Activated T-helper 17 cell treated with anti-CD3 and anti-CD28 coated beads, Interleukin-2, amount 50 U/mL, for 72 hours (primary cell): ENCODE data around the gene RNF213. TPM values are rescaled to one million over a fixed set of nuclear protein-coding genes. Genes with fewer than 3 reads are reported as not detected.
A peak's percentile ranks its signal among the peaks of the same experiment; 100 is the strongest.

Experiments used
- ATAC-seq: fragments of 150-1000 bp; cut with Tn5 transposase; replicated peaks from 2 replicates; pipeline ENCODE4 v1.10.0; 2021; ENCODE audit warnings: mild to moderate bottlenecking, moderate library complexity
- H3K27ac Mint-ChIP-seq: one replicate; pipeline ENCODE4 v1.8.0; 2022; ENCODE audit warnings: mixed read lengths
- H3K27me3 Mint-ChIP-seq: one replicate; pipeline ENCODE4 v1.8.0; 2022; ENCODE audit warnings: mixed read lengths
- H3K36me3 Mint-ChIP-seq: one replicate; pipeline ENCODE4 v1.8.0; 2022; ENCODE audit warnings: low read depth, mild to moderate bottlenecking, mixed read lengths
- H3K4me1 Mint-ChIP-seq: one replicate; pipeline ENCODE4 v1.8.0; 2022; ENCODE audit warnings: mixed read lengths
- H3K4me3 Mint-ChIP-seq: one replicate; pipeline ENCODE4 v1.8.0; 2022; ENCODE audit warnings: mild to moderate bottlenecking, mixed read lengths
- H3K9me3 Mint-ChIP-seq: one replicate; pipeline ENCODE4 v1.8.0; 2022; ENCODE audit warnings: mixed read lengths
- total RNA-seq, 2 donors: library from RNA; stranded (reverse); gene quantifications; one replicate each; pipeline ENCODE4 v1.2.3, GENCODE V29; 2022

The RNF213 gene
- total RNA-seq, 2 donors from 2014 or later, result 1,022 to 1,405 TPM

GRCh38 chr17:80364091-80364691, 103.5 kb downstream of the RNF213 start:
- no peak overlapping the region for H3K4me3 Mint-ChIP-seq
- peaks cover 100% of the 10 kb centered on the region for H3K36me3 Mint-ChIP-seq
- H3K4me1 Mint-ChIP-seq, result no peaks in the 10 kb centered on the region
- no peak overlapping the region for H3K27ac Mint-ChIP-seq
- ATAC-seq, result peak; percentile 12
- H3K9me3 Mint-ChIP-seq, result no peaks in the 10 kb centered on the region
- no peaks in the 10 kb centered on the region for H3K27me3 Mint-ChIP-seq

- Mint-ChIP-seq H3K4me1 (no peaks in the 10 kb centered on the region), H3K27ac (peak overlapping the region; percentile 48), H3K9me3 (no peaks in the 10 kb centered on the region), H3K36me3 (peaks cover 100% of the 10 kb centered on the region), H3K27me3 (no peaks in the 10 kb centered on the region), H3K4me3 (no peak overlapping the region)
- no peak for ATAC-seq
These were observed 104.6 kb downstream of the RNF213 start for GRCh38 chr17:80365001-80365965.

GRCh38 chr17:80365983-80366382, 105.3 kb downstream of the RNF213 start:
- H3K36me3 Mint-ChIP-seq, result peaks cover 100% of the 10 kb centered on the region
- no peak for ATAC-seq
- no peaks in the 10 kb centered on the region for H3K4me1 Mint-ChIP-seq
- no peaks in the 10 kb centered on the region for H3K27me3 Mint-ChIP-seq
- H3K4me3 Mint-ChIP-seq, result no peak overlapping the region
- no peaks in the 10 kb centered on the region for H3K9me3 Mint-ChIP-seq
- H3K27ac Mint-ChIP-seq, result peak overlapping the region; percentile 48

GRCh38 chr17:80367503-80367902, 106.9 kb downstream of the RNF213 start:
- ATAC-seq, result no peak
- H3K27me3 Mint-ChIP-seq, result no peaks in the 10 kb centered on the region
- no peaks in the 10 kb centered on the region for H3K4me1 Mint-ChIP-seq
- H3K4me3 Mint-ChIP-seq, result no peak overlapping the region
- peak overlapping the region; percentile 36 for H3K27ac Mint-ChIP-seq
- H3K36me3 Mint-ChIP-seq, result peaks cover 100% of the 10 kb centered on the region
- no peaks in the 10 kb centered on the region for H3K9me3 Mint-ChIP-seq

- Mint-ChIP-seq H3K27ac (no peak overlapping the region), H3K9me3 (no peaks in the 10 kb centered on the region), H3K4me3 (no peak overlapping the region), H3K4me1 (no peaks in the 10 kb centered on the region), H3K36me3 (peaks cover 100% of the 10 kb centered on the region), H3K27me3 (no peaks in the 10 kb centered on the region)
- ATAC-seq, result no peak
These were observed 110.5 kb downstream of the RNF213 start for GRCh38 chr17:80371196-80371595.

- H3K36me3 Mint-ChIP-seq, result peaks cover 100% of the 10 kb centered on the region
- H3K4me3 Mint-ChIP-seq, result no peak overlapping the region
- ATAC-seq, result no peak
- H3K9me3 Mint-ChIP-seq, result no peaks in the 10 kb centered on the region
- H3K27ac Mint-ChIP-seq, result no peak overlapping the region
- no peaks in the 10 kb centered on the region for H3K4me1 Mint-ChIP-seq
- H3K27me3 Mint-ChIP-seq, result no peaks in the 10 kb centered on the region
These were observed 111.8 kb downstream of the RNF213 start for GRCh38 chr17:80372456-80372855.

- Mint-ChIP-seq H3K36me3 (peaks cover 100% of the 10 kb centered on the region), H3K27ac (peak overlapping the region; percentile 48), H3K9me3 (no peaks in the 10 kb centered on the region), H3K27me3 (no peaks in the 10 kb centered on the region), H3K4me3 (no peak overlapping the region), H3K4me1 (no peaks in the 10 kb centered on the region)
- ATAC-seq, result no peak
These were observed 112.4 kb downstream of the RNF213 start for GRCh38 chr17:80372922-80373570.

GRCh38 chr17:80374039-80374731, 113.5 kb downstream of the RNF213 start:
- H3K4me3 Mint-ChIP-seq, result no peak overlapping the region
- no peaks in the 10 kb centered on the region for H3K27me3 Mint-ChIP-seq
- H3K4me1 Mint-ChIP-seq, result no peaks in the 10 kb centered on the region
- peak overlapping the region; percentile 28 for H3K27ac Mint-ChIP-seq
- no peaks in the 10 kb centered on the region for H3K9me3 Mint-ChIP-seq
- peaks cover 100% of the 10 kb centered on the region for H3K36me3 Mint-ChIP-seq
- ATAC-seq, result no peak

- ATAC-seq, result no peak
- Mint-ChIP-seq H3K9me3 (no peaks in the 10 kb centered on the region), H3K4me1 (no peaks in the 10 kb centered on the region), H3K4me3 (no peak overlapping the region), H3K27me3 (no peaks in the 10 kb centered on the region), H3K36me3 (peaks cover 100% of the 10 kb centered on the region), H3K27ac (peak overlapping the region; percentile 28)
These were observed 114.3 kb downstream of the RNF213 start for GRCh38 chr17:80374732-80375585.

- Mint-ChIP-seq H3K27ac (peak overlapping the region; percentile 30), H3K4me1 (peaks cover 4% of the 10 kb centered on the region), H3K36me3 (peaks cover 100% of the 10 kb centered on the region), H3K4me3 (no peak overlapping the region), H3K27me3 (no peaks in the 10 kb centered on the region), H3K9me3 (no peaks in the 10 kb centered on the region)
- no peak for ATAC-seq
These were observed 115.9 kb downstream of the RNF213 start for GRCh38 chr17:80376531-80376930.

- no peaks in the 10 kb centered on the region for H3K9me3 Mint-ChIP-seq
- peaks cover 100% of the 10 kb centered on the region for H3K36me3 Mint-ChIP-seq
- H3K27me3 Mint-ChIP-seq, result no peaks in the 10 kb centered on the region
- no peak for ATAC-seq
- no peak overlapping the region for H3K4me3 Mint-ChIP-seq
- peak overlapping the region; percentile 56 for H3K27ac Mint-ChIP-seq
- peaks cover 4% of the 10 kb centered on the region for H3K4me1 Mint-ChIP-seq
These were observed 117.1 kb downstream of the RNF213 start for GRCh38 chr17:80377798-80378197.

GRCh38 chr17:80379348-80379747, 118.7 kb downstream of the RNF213 start:
- Mint-ChIP-seq H3K4me3 (no peak overlapping the region), H3K9me3 (no peaks in the 10 kb centered on the region), H3K27ac (no peak overlapping the region), H3K4me1 (peaks cover 4% of the 10 kb centered on the region), H3K36me3 (peaks cover 100% of the 10 kb centered on the region), H3K27me3 (no peaks in the 10 kb centered on the region)
- ATAC-seq, result no peak

- no peak for ATAC-seq
- Mint-ChIP-seq H3K4me1 (peaks cover 4% of the 10 kb centered on the region), H3K9me3 (no peaks in the 10 kb centered on the region)
These were observed 119.4 kb downstream of the RNF213 start for GRCh38 chr17:80380068-80380467.

More at GRCh38 chr17:80380068-80380467, 119.4 kb downstream of the RNF213 start:
- no peak overlapping the region for H3K4me3 Mint-ChIP-seq
- H3K27me3 Mint-ChIP-seq, result no peaks in the 10 kb centered on the region
- H3K36me3 Mint-ChIP-seq, result peaks cover 100% of the 10 kb centered on the region
- peak overlapping the region; percentile 77 for H3K27ac Mint-ChIP-seq
